ENCODE results near the gene USP8.

- TF ChIP-seq CTCF (IDR thresholded peaks at IDR 0.05) (no peak), EP300 (IDR thresholded peaks at IDR 0.05) (no peak), POLR2AphosphoS5 (IDR thresholded peaks at IDR 0.05) (no peak), POLR2A (IDR thresholded peaks at IDR 0.05) (no peak)
Measured at GRCh38 chr15:50452927-50453326, 28.7 kb downstream of the USP8 start.
